AG09319 (cell line): ENCODE results near the gene IL1R1.

ENCODE experiments used
- DNase-seq: peaks from one replicate; pipeline ENCODE4 v3.0.0-alpha.2; 2010; ENCODE audit warnings: low read depth; ENCODE audit errors: extremely low read depth
- CTCF ChIP-seq: IDR thresholded peaks from 2 replicates; pipeline ENCODE4 v1.5.1; 2011; ENCODE audit warnings: low read depth, mild to moderate bottlenecking, inconsistent platforms, low read length, moderate library complexity

Gene IL1R1

GRCh38 chr2:102224824-102225739 lies 82.5 kb downstream of the IL1R1 start:
- no peak for TF ChIP-seq CTCF
- DNase-seq, result no peak

- TF ChIP-seq CTCF, result no peak
Observed at GRCh38 chr2:102226171-102226570, 83.6 kb downstream of the IL1R1 start.

GRCh38 chr2:102226612-102227391 lies 84.3 kb downstream of the IL1R1 start:
- no peak for DNase-seq
- TF ChIP-seq CTCF, result no peak

More at GRCh38 chr2:102226171-102226570, 83.6 kb downstream of the IL1R1 start:
- DNase-seq, result no peak

- TF ChIP-seq CTCF, result no peak
- DNase-seq, result no peak
Observed at GRCh38 chr2:102229141-102229769, 86.7 kb downstream of the IL1R1 start.
